GM12878 (cell line): ENCODE results near the gene GCK. TPM values are rescaled to one million over a fixed set of nuclear protein-coding genes. Genes with fewer than 3 reads are reported as not detected.

Experiments used
- ATAC-seq: fragments of 200-7000 bp; cut with Tn5 transposase; 3 replicates; pipeline ENCODE4 v1.9.1; 2020; ENCODE audit warnings: mild to moderate bottlenecking, moderate library complexity
- BruUV-seq: library from RNA; stranded (reverse); fragments of 400-500 nt; replicated peaks from 2 replicates; lab custom pipeline; 2021; lab: Mats Ljungman, UMichigan
- CTCF ChIA-PET: fragments of 300-600 bp; sonication (Branson Sonifier 250); formaldehyde crosslinking; extraction: SDS; loops from one replicate; lab custom pipeline; 2021; ENCODE audit warnings: inconsistent platforms; lab: Yijun Ruan, JAX
- POLR2A ChIA-PET: fragments of 350-600 bp; formaldehyde crosslinking; extraction: SDS; loops from one replicate; lab custom pipeline; 2021; ENCODE audit warnings: inconsistent platforms; lab: Charles Lee
- RAD21 ChIA-PET: fragments of 300-600 bp; sonication (Branson Sonifier 250); formaldehyde crosslinking; loops from one replicate; lab custom pipeline; 2023; ENCODE audit warnings: antibody characterized with exemption; ENCODE audit not compliant: unreplicated experiment; lab: Charles Lee
- SMC1A ChIA-PET: fragments of 300-600 bp; sonication (Branson Sonifier 250); formaldehyde crosslinking; loops from one replicate; lab custom pipeline; 2023; ENCODE audit not compliant: unreplicated experiment, uncharacterized antibody; lab: Charles Lee
- DNase-seq: peaks from one replicate; pipeline ENCODE4 v3.0.0-alpha.2; 2011; ENCODE audit warnings: low read depth, low spot score
- FAIRE-seq: peaks from 3 replicates; lab custom pipeline; 2011; peaks lifted over from hg19 to GRCh38; lab: Jason Lieb, UNC
- H2AFZ ChIP-seq: 2 replicates; pipeline ENCODE4 v1.6.0; 2011; ENCODE audit warnings: low read depth, low read length, control low read depth; ENCODE audit not compliant: control insufficient read depth
- H3K27ac ChIP-seq: 2 replicates; pipeline ENCODE4 v1.5.1; 2011; ENCODE audit warnings: control low read depth; ENCODE audit not compliant: control insufficient read depth, insufficient read depth
- H3K27me3 ChIP-seq, 2 experiments: replicated peaks in 1 of 2; 2 replicates each; pipeline versions ENCODE4 v1.6.0 to v1.6.1; 2011; ENCODE audit warnings: low read length in 1 of 2; ENCODE audit not compliant: control insufficient read depth in 2 of 2, insufficient read depth in 2 of 2
- H3K36me3 ChIP-seq, 2 experiments: 2 replicates each; pipeline ENCODE4 v1.5.1; 2011; ENCODE audit warnings: low read length in 1 of 2; ENCODE audit not compliant: control insufficient read depth in 2 of 2, insufficient read depth in 2 of 2
- H3K4me1 ChIP-seq: 2 replicates; pipeline ENCODE4 v1.6.1; 2011; ENCODE audit warnings: mild to moderate bottlenecking, low read length, moderate library complexity, mixed read lengths; ENCODE audit not compliant: control insufficient read depth, insufficient read depth
- H3K4me2 ChIP-seq: 2 replicates; pipeline ENCODE4 v1.6.0; 2011; ENCODE audit warnings: control low read depth; ENCODE audit not compliant: control insufficient read depth, insufficient read depth
- H3K4me3 ChIP-seq: fragments of 200-600 bp; sonication (generic); 2 replicates; pipeline ENCODE4 v1.5.1; 2016
- H3K79me2 ChIP-seq: 2 replicates; pipeline ENCODE4 v1.6.0; 2011; ENCODE audit warnings: low read length; ENCODE audit not compliant: control insufficient read depth, insufficient read depth
- H3K9ac ChIP-seq: 2 replicates; pipeline ENCODE4 v1.8.0; 2011; ENCODE audit warnings: low read length, control low read depth, mixed read lengths; ENCODE audit not compliant: control insufficient read depth, insufficient read depth
- H3K9me3 ChIP-seq: replicated peaks from 3 replicates; pipeline ENCODE4 v1.5.1; 2011; ENCODE audit warnings: mild to moderate bottlenecking, low read length; ENCODE audit not compliant: control insufficient read depth, insufficient read depth
- H4K20me1 ChIP-seq: 2 replicates; pipeline ENCODE4 v1.6.0; 2011; ENCODE audit not compliant: control insufficient read depth, insufficient read depth
- BCL11A ChIP-seq: IDR thresholded peaks from 2 replicates; pipeline ENCODE4 v1.6.1; 2011; ENCODE audit warnings: low read depth, low read length
- CBX3 ChIP-seq: fragments of 200-600 bp; sonication (generic); IDR thresholded peaks from 2 replicates; pipeline ENCODE4 v1.6.1; 2016; ENCODE audit warnings: low read depth, borderline replicate concordance
- CHD1 ChIP-seq: IDR thresholded peaks from 2 replicates; pipeline ENCODE4 v1.6.1; 2012; ENCODE audit warnings: low read depth, low read length, improper control_type of control experiment
- IKZF2 ChIP-seq, 2 experiments: fragments of 450-650 bp; IDR thresholded peaks; 2 replicates each; pipeline ENCODE4 v1.6.1; 2017; ENCODE audit warnings: mild to moderate bottlenecking in 2 of 2, moderate library complexity in 2 of 2
- MXI1 ChIP-seq: fragments of 150-350 bp; IDR thresholded peaks from 2 replicates; pipeline ENCODE4 v1.6.1; 2011; ENCODE audit warnings: low read depth, mild to moderate bottlenecking, inconsistent platforms, low read length, improper control_type of control experiment
- MYB ChIP-seq: fragments of 150-350 bp; IDR thresholded peaks from 2 replicates; pipeline ENCODE4 v1.6.1; 2014; ENCODE audit warnings: mild to moderate bottlenecking, low read depth, low read length, borderline replicate concordance
- PAX8 ChIP-seq: fragments of 450-650 bp; IDR thresholded peaks from 2 replicates; pipeline ENCODE4 v1.6.1; 2017; ENCODE audit warnings: mild to moderate bottlenecking, moderate library complexity
- POLR2A ChIP-seq: IDR thresholded peaks from 2 replicates; pipeline ENCODE4 v1.6.1; 2011; ENCODE audit warnings: low read depth, mild to moderate bottlenecking, low read length
- RB1 ChIP-seq: fragments of 450-650 bp; formaldehyde crosslinking; IDR thresholded peaks from 2 replicates; pipeline ENCODE4 v1.6.1; 2017; ENCODE audit warnings: mild to moderate bottlenecking, borderline replicate concordance
- SIN3A ChIP-seq: IDR thresholded peaks from 2 replicates; pipeline ENCODE4 v1.6.1; 2012; ENCODE audit warnings: low read depth, low read length, improper control_type of control experiment
- SMARCA5 ChIP-seq: fragments of 450-650 bp; IDR thresholded peaks from 2 replicates; pipeline ENCODE4 v1.6.1; 2017; ENCODE audit warnings: mild to moderate bottlenecking
- ZBED1 ChIP-seq: IDR thresholded peaks from 2 replicates; pipeline ENCODE4 v1.6.1; 2016; ENCODE audit warnings: borderline replicate concordance
- ZNF207 ChIP-seq: fragments of 450-650 bp; IDR thresholded peaks from 2 replicates; pipeline ENCODE4 v1.6.1; 2014; ENCODE audit warnings: antibody characterized with exemption, mild to moderate bottlenecking, borderline replicate concordance
- WGBS: methylation state at CpG from one replicate; pipeline ENCODE4 v1.1.6; 2016; ENCODE audit warnings: low lambda C conversion rate; ENCODE audit not compliant: insufficient replicate concordance, insufficient coverage; ENCODE audit errors: missing lambda C conversion rate; 5-methylcytosine and 5-hydroxymethylcytosine counted together
- in situ Hi-C: fragments of 300-500 bp; cut with MboI; formaldehyde crosslinking; loops from 9 replicates; pipeline ENCODE4 v1.14.3; 2018; ENCODE audit warnings: mixed read lengths
- intact Hi-C: fragments of 100-400 bp; cut with micrococcal nuclease; formaldehyde crosslinking; loops from one replicate; pipeline ENCODE4 v1.14.2; 2022; ENCODE audit not compliant: unreplicated experiment
- polyA plus RNA-seq, 11 experiments: library from polyadenylated mRNA; depleted of rRNA in 4 of 11; unstranded in 6 of 11; stranded (reverse) in 5 of 11; fragments of >200 nt; fragmentation: Nextera tagmentation in 4 of 11; fragmentation: Illumina TruSeq in 1 of 11; extraction: Ambion mirVana in 4 of 11; extraction: Trizol in 1 of 11; gene quantifications; 1 replicate in 1 of 11; 2 replicates in 10 of 11; pipeline versions ENCODE4 v1.2.1 to v1.2.3, GENCODE V29; 2011 to 2016; ENCODE audit warnings: inconsistent platforms in 2 of 11, missing spikeins in 2 of 11, low read depth in 1 of 11
- total RNA-seq, 4 experiments: library from RNA; depleted of rRNA in 3 of 4; stranded (reverse); fragments of >200 nt in 3 of 4; fragmentation: Illumina TruSeq in 1 of 4; extraction: Trizol in 1 of 4; gene quantifications; 2 replicates each; pipeline versions ENCODE4 v1.2.1 to v1.2.3, GENCODE V29; 2013 to 2021

The GCK gene
- total and polyA plus RNA-seq, 10 of the 15 experiments (the other 5 are each of a cell fraction or from before 2014, with no cell fraction given), result 0.06 to 0.16 TPM; not detected in 8

DNA sequence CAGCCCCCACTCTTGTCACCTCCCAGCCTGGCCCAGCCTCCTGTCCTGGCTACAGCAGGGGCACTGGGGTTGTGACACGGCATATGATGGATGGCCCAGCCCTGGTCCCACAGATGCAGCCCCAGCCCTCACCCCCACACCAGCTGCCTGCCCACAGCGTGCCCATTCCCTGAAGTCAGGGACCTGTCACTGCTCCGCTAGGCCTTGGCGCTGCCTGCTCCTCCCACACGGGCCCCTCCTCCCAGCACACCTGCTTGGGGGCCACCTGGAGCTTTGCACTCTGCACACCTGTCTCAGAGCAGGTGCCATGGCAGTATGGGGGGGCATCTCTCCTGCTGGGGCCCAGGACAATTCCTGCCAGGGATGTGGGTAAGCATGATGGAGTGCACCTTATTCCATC lies 3.5 kb downstream of the GCK start:
- FAIRE-seq (no peak), ATAC-seq (no peak), DNase-seq (no peak)
- 46% methylated on average over 5 of the region's 5 CpGs for WGBS
- no peak for TF ChIP-seq PAX8
- TF ChIP-seq ZNF207, result no peak
- TF ChIP-seq RB1, result no peak
- no peak for TF ChIP-seq BCL11A
- no peak for TF ChIP-seq CBX3
- no peak for TF ChIP-seq POLR2A
- TF ChIP-seq SMARCA5, result no peak
- TF ChIP-seq CHD1, result no peak
- TF ChIP-seq IKZF2 (IDR thresholded peaks at IDR 0.05), result no peak
- no peak for TF ChIP-seq MYB
- no peak for TF ChIP-seq MXI1
- TF ChIP-seq SIN3A, result no peak
- TF ChIP-seq ZBED1, result no peak
- Histone ChIP-seq H3K27me3 (peaks cover 0 to 1% of the 10 kb centered on the region in 2 experiments; a peak in 2 of 4 replicates), H3K9me3 (no peaks in the 10 kb centered on the region; the same call in 2 of the 3 replicates), H3K9ac (no peak overlapping the region), H3K4me2 (no peak overlapping the region), H3K79me2 (no peaks in the 10 kb centered on the region), H3K27ac (no peak overlapping the region), H4K20me1 (no peaks in the 10 kb centered on the region), H2AFZ (no peak overlapping the region), H3K4me1 (no peaks in the 10 kb centered on the region), H3K4me3 (no peak overlapping the region), H3K36me3 (no peaks in the 10 kb centered on the region)
- CTCF ChIA-PET, result no interaction called here
- POLR2A ChIA-PET, result no interaction called here
- in situ Hi-C loops (no loop called here), intact Hi-C loops (no loop called here)
- RAD21 ChIA-PET, result no interaction called here
- BruUV-seq, result no TSS peak
- SMC1A ChIA-PET, result no interaction called here
